ENCODE results near the gene ZNF678. TPM values are rescaled to one million over a fixed set of nuclear protein-coding genes. Genes with fewer than 3 reads are reported as not detected.

The ZNF678 gene
- total RNA-seq, 1 donor, result 3.6 TPM

DNA sequence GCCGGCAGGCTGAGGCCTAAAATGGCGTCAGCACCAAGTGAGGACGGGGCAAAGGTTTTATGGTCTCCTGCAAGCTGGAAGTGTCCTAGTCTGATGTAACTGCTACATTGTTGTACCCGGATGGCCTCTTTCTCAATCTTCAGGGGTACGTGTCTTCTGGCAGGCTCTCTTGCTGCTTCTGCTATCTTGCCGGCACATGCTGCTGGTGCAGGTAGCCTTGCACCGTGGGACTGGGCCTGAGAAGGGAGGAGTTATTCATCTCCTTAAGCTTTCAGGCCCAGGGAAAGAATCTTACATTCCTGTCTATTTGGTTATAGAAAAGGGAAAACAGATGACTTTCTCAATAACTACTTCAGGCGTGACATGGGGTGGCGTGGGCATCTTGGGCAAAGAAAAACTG, 72.2 kb downstream of the ZNF678 start:
- H3K4me1 ChIP-seq (ENCODE audit: insufficient read depth, low read length), result no peaks in the 10 kb centered on the region
- H3K27ac ChIP-seq (ENCODE audit: low read depth, low read length), result no peak overlapping the region
- H2AFZ ChIP-seq (ENCODE audit: low read length), result no peak overlapping the region
- H3K4me3 ChIP-seq (ENCODE audit: insufficient read depth, low read length), result no peak overlapping the region
- H3K36me3 ChIP-seq (ENCODE audit: insufficient read depth, low read length), result no peaks in the 10 kb centered on the region
- DNase-seq (ENCODE audit: insufficient read length, low spot score, missing footprints), result no peak
- TF ChIP-seq, protein P1, sequence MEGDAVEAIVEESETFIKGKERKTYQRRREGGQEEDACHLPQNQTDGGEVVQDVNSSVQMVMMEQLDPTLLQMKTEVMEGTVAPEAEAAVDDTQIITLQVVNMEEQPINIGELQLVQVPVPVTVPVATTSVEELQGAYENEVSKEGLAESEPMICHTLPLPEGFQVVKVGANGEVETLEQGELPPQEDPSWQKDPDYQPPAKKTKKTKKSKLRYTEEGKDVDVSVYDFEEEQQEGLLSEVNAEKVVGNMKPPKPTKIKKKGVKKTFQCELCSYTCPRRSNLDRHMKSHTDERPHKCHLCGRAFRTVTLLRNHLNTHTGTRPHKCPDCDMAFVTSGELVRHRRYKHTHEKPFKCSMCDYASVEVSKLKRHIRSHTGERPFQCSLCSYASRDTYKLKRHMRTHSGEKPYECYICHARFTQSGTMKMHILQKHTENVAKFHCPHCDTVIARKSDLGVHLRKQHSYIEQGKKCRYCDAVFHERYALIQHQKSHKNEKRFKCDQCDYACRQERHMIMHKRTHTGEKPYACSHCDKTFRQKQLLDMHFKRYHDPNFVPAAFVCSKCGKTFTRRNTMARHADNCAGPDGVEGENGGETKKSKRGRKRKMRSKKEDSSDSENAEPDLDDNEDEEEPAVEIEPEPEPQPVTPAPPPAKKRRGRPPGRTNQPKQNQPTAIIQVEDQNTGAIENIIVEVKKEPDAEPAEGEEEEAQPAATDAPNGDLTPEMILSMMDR (IDR thresholded peaks at IDR 0.05; ENCODE audit: extremely low read depth, low read depth, low read length), result no peak
- H4K20me1 ChIP-seq (ENCODE audit: insufficient read depth, low read length), result no peaks in the 10 kb centered on the region
- no peak overlapping the region for H3K4me2 ChIP-seq (ENCODE audit: insufficient read depth, low read length)
- peaks cover 7% of the 10 kb centered on the region for H3K9me3 ChIP-seq (ENCODE audit: low read depth, low read length)
- no peaks in the 10 kb centered on the region for H3K79me2 ChIP-seq (ENCODE audit: insufficient read depth, low read length)
- H3K27me3 ChIP-seq (ENCODE audit: insufficient read depth, low read length), result no peaks in the 10 kb centered on the region

DNA sequence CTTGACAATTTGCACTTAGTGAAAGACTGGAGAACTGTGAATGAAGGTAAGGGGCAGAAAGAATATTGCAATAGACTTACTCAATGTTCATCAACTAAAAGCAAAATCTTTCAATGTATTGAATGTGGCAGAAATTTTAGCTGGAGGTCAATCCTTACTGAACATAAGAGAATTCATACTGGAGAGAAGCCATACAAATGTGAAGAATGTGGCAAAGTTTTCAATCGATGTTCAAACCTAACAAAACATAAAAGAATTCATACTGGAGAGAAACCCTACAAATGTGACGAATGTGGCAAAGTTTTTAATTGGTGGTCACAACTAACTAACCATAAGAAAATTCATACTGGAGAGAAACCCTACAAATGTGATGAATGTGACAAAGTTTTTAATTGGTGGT, 91.1 kb downstream of the ZNF678 start:
- Histone ChIP-seq H3K9me3 (ENCODE audit: low read depth, low read length) (peaks cover 48% of the 10 kb centered on the region), H3K36me3 (ENCODE audit: insufficient read depth, low read length) (peaks cover 9% of the 10 kb centered on the region), H3K79me2 (ENCODE audit: insufficient read depth, low read length) (no peaks in the 10 kb centered on the region), H3K4me1 (ENCODE audit: insufficient read depth, low read length) (no peaks in the 10 kb centered on the region), H2AFZ (ENCODE audit: low read length) (no peak overlapping the region), H3K4me3 (ENCODE audit: insufficient read depth, low read length) (no peak overlapping the region), H4K20me1 (ENCODE audit: insufficient read depth, low read length) (no peaks in the 10 kb centered on the region), H3K27me3 (ENCODE audit: insufficient read depth, low read length) (no peaks in the 10 kb centered on the region), H3K4me2 (ENCODE audit: insufficient read depth, low read length) (no peak overlapping the region), H3K27ac (ENCODE audit: low read depth, low read length) (no peak overlapping the region)
- no peak for DNase-seq (ENCODE audit: insufficient read length, low spot score, missing footprints)
- TF ChIP-seq, protein P1 (IDR thresholded peaks at IDR 0.05; ENCODE audit: extremely low read depth, low read depth, low read length), result no peak

DNA sequence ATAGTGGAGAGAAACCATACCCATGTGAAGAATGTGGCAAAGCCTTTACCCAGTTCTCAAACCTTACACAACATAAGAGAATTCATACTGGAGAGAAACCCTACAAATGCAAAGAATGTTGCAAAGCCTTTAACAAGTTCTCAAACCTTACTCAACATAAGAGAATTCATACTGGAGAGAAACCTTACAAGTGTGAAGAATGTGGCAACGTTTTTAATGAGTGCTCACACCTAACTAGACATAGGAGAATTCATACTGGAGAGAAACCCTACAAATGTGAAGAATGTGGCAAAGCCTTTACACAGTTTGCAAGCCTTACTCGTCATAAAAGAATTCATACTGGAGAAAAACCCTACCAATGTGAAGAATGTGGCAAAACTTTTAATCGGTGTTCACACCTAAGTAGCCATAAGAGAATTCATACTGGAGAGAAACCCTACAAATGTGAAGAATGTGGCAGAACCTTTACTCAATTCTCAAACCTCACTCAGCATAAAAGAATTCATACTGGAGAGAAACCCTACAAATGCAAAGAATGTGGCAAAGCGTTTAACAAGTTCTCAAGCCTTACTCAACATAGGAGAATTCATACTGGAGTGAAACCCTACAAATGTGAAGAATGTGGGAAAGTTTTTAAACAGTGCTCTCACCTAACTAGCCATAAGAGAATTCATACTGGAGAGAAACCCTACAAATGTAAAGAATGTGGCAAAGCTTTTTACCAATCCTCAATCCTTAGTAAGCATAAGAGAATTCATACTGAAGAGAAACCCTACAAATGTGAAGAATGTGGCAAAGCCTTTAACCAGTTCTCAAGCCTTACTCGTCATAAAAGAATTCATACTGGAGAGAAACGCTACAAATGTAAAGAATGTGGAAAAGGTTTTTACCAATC, 91.7 kb downstream of the ZNF678 start:
- Histone ChIP-seq H2AFZ (ENCODE audit: low read length) (no peak overlapping the region), H3K79me2 (ENCODE audit: insufficient read depth, low read length) (no peaks in the 10 kb centered on the region), H3K4me2 (ENCODE audit: insufficient read depth, low read length) (no peak overlapping the region), H3K36me3 (ENCODE audit: insufficient read depth, low read length) (peaks cover 9% of the 10 kb centered on the region), H3K4me1 (ENCODE audit: insufficient read depth, low read length) (no peaks in the 10 kb centered on the region), H4K20me1 (ENCODE audit: insufficient read depth, low read length) (no peaks in the 10 kb centered on the region), H3K4me3 (ENCODE audit: insufficient read depth, low read length) (no peak overlapping the region), H3K9me3 (ENCODE audit: low read depth, low read length) (peaks cover 46% of the 10 kb centered on the region), H3K27ac (ENCODE audit: low read depth, low read length) (no peak overlapping the region), H3K27me3 (ENCODE audit: insufficient read depth, low read length) (no peaks in the 10 kb centered on the region)
- DNase-seq (ENCODE audit: insufficient read length, low spot score, missing footprints), result no peak
- TF ChIP-seq, protein P1 (IDR thresholded peaks at IDR 0.05; ENCODE audit: extremely low read depth, low read depth, low read length), result no peak

DNA sequence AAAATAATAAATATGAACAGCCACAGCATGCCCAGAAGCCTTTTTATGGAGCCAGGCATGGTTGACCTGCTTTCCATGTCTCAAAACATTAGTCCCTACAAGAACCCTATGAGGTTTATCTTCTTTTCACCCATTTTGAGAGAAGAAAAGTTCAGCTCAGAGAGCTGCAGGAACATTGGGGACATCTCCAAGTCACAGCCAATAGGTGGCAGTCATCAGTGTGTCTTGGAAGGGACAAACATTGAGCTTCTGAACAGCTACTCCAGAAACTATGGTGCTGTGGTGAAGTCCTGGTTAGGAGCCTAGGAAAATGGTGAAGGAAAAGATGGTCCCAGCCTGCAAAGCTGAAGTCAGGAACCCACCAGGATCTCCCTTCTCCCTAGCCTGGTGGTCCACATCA, 98.1 kb downstream of the ZNF678 start:
- H4K20me1 ChIP-seq (ENCODE audit: insufficient read depth, low read length), result no peaks in the 10 kb centered on the region
- H2AFZ ChIP-seq (ENCODE audit: low read length), result no peak overlapping the region
- TF ChIP-seq, protein P1 (IDR thresholded peaks at IDR 0.05; ENCODE audit: extremely low read depth, low read depth, low read length), result no peak
- no peak overlapping the region for H3K27ac ChIP-seq (ENCODE audit: low read depth, low read length)
- H3K27me3 ChIP-seq (ENCODE audit: insufficient read depth, low read length), result no peaks in the 10 kb centered on the region
- peaks cover 28% of the 10 kb centered on the region for H3K9me3 ChIP-seq (ENCODE audit: low read depth, low read length)
- H3K4me1 ChIP-seq (ENCODE audit: insufficient read depth, low read length), result no peaks in the 10 kb centered on the region
- no peak overlapping the region for H3K4me2 ChIP-seq (ENCODE audit: insufficient read depth, low read length)
- no peak for DNase-seq (ENCODE audit: insufficient read length, low spot score, missing footprints)
- no peaks in the 10 kb centered on the region for H3K79me2 ChIP-seq (ENCODE audit: insufficient read depth, low read length)
- H3K4me3 ChIP-seq (ENCODE audit: insufficient read depth, low read length), result no peak overlapping the region
- H3K36me3 ChIP-seq (ENCODE audit: insufficient read depth, low read length), result no peaks in the 10 kb centered on the region
